Common myeloid progenitor, CD34-positive (primary cell): ENCODE measurements around the gene SPTBN1.
A peak's percentile ranks its signal among the peaks of the same experiment; 100 is the strongest.

Experiments used
- CTCF ChIA-PET: fragments of 350-600 bp; sonication (Branson Sonifier 250); formaldehyde crosslinking; loops from one replicate; lab custom pipeline; 2021; ENCODE audit warnings: antibody characterized with exemption; lab: Charles Lee
- POLR2A ChIA-PET: fragments of 350-600 bp; sonication (Branson Sonifier 250); formaldehyde crosslinking; loops from one replicate; lab custom pipeline; 2021; ENCODE audit warnings: antibody characterized with exemption; lab: Charles Lee
- DNase-seq, 3 donors: peaks; one replicate each; pipeline versions ENCODE4 v3.0.0 to v3.0.0-alpha.2; 2013
- H3K27ac ChIP-seq, 2 experiments: 1 replicate in 1 of 2; 2 replicates in 1 of 2; pipeline ENCODE4 v1.7.0; 2013; ENCODE audit warnings: inconsistent platforms in 2 of 2, low read length in 2 of 2, mild to moderate bottlenecking in 2 of 2, low read depth in 1 of 2, moderate library complexity in 1 of 2; ENCODE audit not compliant: severe bottlenecking in 2 of 2, insufficient read depth in 1 of 2, poor library complexity in 1 of 2
- H3K27me3 ChIP-seq, 5 experiments: replicated peaks in 2 of 5; 1 replicate in 3 of 5; 2 replicates in 2 of 5; pipeline versions ENCODE4 v1.6.1 to v1.7.0; 2013; ENCODE audit warnings: low read length in 4 of 5, mild to moderate bottlenecking in 2 of 5, moderate library complexity in 2 of 5, inconsistent platforms in 1 of 5; ENCODE audit not compliant: insufficient read depth in 5 of 5, control insufficient read depth in 4 of 5
- H3K36me3 ChIP-seq, 4 experiments: 1 replicate in 2 of 4; 2 replicates in 2 of 4; pipeline versions ENCODE4 v1.6.1 to v1.7.0; 2013; ENCODE audit warnings: low read length in 3 of 4, control low read depth in 1 of 4, mild to moderate bottlenecking in 1 of 4; ENCODE audit not compliant: control insufficient read depth in 4 of 4, insufficient read depth in 4 of 4
- H3K4me1 ChIP-seq, 4 experiments: 1 replicate in 3 of 4; 2 replicates in 1 of 4; pipeline versions ENCODE4 v1.6.1 to v1.7.1; 2013; ENCODE audit warnings: low read length in 3 of 4, mild to moderate bottlenecking in 3 of 4, control low read depth in 1 of 4, inconsistent platforms in 1 of 4, moderate library complexity in 1 of 4; ENCODE audit not compliant: control insufficient read depth in 4 of 4, insufficient read depth in 4 of 4; ENCODE audit errors: control extremely low read depth in 1 of 4
- H3K4me3 ChIP-seq, 7 experiments: 1 replicate in 4 of 7; 2 replicates in 3 of 7; pipeline versions ENCODE4 v1.5.1 to v1.7.0; 2013; ENCODE audit warnings: mild to moderate bottlenecking in 7 of 7, low read length in 6 of 7, moderate library complexity in 6 of 7, inconsistent platforms in 2 of 7, low read depth in 2 of 7, control low read depth in 1 of 7; ENCODE audit not compliant: insufficient read depth in 4 of 7, control insufficient read depth in 1 of 7; ENCODE audit errors: extremely low read depth in 1 of 7
- H3K9me3 ChIP-seq, 5 experiments: 1 replicate in 4 of 5; 2 replicates in 1 of 5; pipeline versions ENCODE4 v1.6.1 to v1.7.1; 2013; ENCODE audit warnings: low read length in 4 of 5, mild to moderate bottlenecking in 2 of 5, inconsistent platforms in 1 of 5, low read depth in 1 of 5, moderate library complexity in 1 of 5; ENCODE audit not compliant: control insufficient read depth in 4 of 5, insufficient read depth in 2 of 5; ENCODE audit errors: control extremely low read depth in 1 of 5
- WGBS: methylation state at CpG from one replicate; pipeline ENCODE4 v1.1.5; 2013; ENCODE audit not compliant: insufficient coverage; 5-methylcytosine and 5-hydroxymethylcytosine counted together

The SPTBN1 gene

DNA sequence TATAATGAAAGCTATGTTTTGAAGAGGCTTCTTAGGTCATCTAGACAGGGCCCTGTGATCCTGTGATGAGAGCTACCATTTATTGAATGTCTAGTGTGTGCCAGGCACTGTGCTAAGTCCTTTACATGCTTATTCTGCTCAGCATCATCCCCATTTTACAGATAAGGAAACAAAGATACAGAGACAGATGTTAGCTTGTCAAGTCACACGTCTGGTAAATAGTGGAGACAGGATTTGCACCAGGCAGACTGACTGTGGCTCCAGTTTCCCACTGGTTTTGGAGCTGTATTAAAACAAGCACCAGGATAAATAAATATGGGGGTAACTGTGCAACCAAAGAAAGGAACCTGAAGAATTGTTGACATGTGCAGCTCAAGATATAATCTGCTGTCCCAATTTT lies 248.1 kb downstream of the SPTBN1 start:
- DNase-seq = no peak
- ChIA-PET POLR2A (interaction anchor here (1.2 to 1.7 kb wide), 2 partner anchors 31 to 39 kb away, joined by 4 to 5 read pairs; no protein-coding TSS in a partner anchor), CTCF (interaction anchor here (0.8 to 5.5 kb wide), 27 partner anchors 11 to 892 kb away, joined by 3 to 52 read pairs (median 6); partner anchors contain the start of gene EML6)

DNA sequence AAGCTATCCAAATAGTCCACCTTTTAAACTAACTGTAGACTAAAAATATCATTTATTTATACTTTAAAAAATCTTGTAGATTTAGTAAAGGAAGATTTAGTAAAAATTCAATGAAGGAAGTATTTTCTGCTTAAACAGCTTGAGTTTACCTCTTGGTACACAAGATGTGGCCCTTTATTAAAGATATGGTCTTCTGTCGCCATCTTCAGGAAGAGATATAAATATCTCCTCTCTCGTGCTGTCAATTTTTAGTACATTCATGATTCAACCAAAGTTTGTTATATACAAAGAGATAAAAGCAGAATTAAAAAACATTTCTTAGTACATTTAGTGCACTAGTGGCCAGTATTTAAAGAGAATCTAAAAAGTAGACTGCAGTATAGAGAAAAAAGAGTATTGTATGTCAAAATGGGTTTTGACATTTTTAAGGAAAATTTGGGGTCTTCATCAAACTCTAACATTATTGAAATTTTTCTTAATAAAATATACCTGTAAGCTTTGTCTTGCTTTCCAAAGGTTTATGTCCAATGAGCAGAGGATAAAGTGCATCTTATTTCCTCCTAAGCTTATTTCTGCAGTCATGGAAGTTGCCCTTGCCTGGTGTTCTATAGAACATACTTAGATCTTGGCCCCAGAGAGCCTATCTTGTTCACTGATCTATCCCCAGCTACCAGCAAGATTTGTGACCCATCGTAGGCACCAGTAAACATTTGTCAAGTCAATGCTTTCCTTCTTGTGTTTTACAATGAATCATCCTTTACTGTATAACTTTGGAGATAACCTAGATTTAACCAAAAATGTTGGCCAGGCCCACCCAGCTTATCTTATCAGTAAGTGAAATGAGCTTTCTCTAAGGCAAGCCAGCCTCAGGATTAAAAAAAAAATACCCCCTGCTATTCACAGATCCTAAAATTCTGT lies 248.8 kb downstream of the SPTBN1 start:
- no peaks in the 10 kb centered on the region for H3K9me3 ChIP-seq
- WGBS = 0% methylated on average over 1 of the region's 3 CpGs
- peak; percentile 69 to 86 (median 83) for DNase-seq

More for the DNA sequence above, 248.1 kb downstream of the SPTBN1 start:
- WGBS = 100% methylated on average over 1 of the region's 1 CpG
- Histone ChIP-seq H3K27ac (no peak overlapping the region), H3K36me3 (no peaks in the 10 kb centered on the region), H3K4me1 (peaks cover 0 to 9% (median 8%) of the 10 kb centered on the region in 4 experiments), H3K9me3 (no peaks in the 10 kb centered on the region), H3K4me3 (no peak overlapping the region), H3K27me3 (peaks cover 0 to 5% (median 0%) of the 10 kb centered on the region in 5 experiments)

DNA sequence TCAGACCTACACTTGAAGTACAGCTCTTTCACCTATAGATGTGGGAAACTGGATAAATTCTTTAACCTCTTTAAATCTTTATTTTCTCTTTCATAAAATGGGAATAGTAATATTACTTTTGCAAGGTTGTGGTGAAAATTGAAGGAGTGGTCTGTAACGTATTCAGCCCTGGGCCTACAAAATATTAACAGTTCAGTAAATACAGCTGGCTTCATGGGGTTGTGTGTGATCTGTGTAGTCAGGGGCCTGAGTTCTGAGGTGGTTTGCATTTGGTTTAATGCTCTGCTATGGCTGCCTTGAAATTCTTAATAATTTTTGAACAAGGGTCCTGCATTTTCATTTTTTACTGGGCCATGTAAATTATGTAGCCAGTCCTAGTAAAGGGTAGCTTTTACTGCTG lies 250.5 kb downstream of the SPTBN1 start:
- WGBS = no CpG with 5 or more reads among the region's 1 CpG
- Histone ChIP-seq H3K4me1 (peaks cover 0 to 14% (median 11%) of the 10 kb centered on the region in 4 experiments), H3K4me3 (no peak overlapping the region), H3K36me3 (no peaks in the 10 kb centered on the region), H3K27ac (no peak overlapping the region), H3K27me3 (peaks cover 0 to 11% (median 0%) of the 10 kb centered on the region in 5 experiments), H3K9me3 (no peaks in the 10 kb centered on the region)
- no peak for DNase-seq
- CTCF ChIA-PET = interaction anchor here (0.6 to 5.5 kb wide), 12 partner anchors 9 to 600 kb away, joined by 3 to 47 read pairs (median 4); no protein-coding TSS in a partner anchor
- POLR2A ChIA-PET = no interaction called here

More for the DNA sequence above, 248.8 kb downstream of the SPTBN1 start:
- H3K4me3 ChIP-seq = no peak overlapping the region
- ChIA-PET POLR2A (interaction anchor here (1.2 to 1.7 kb wide), 2 partner anchors 32 to 40 kb away, joined by 4 to 5 read pairs; no protein-coding TSS in a partner anchor), CTCF (interaction anchor here (0.8 to 5.5 kb wide), 31 partner anchors 11 to 893 kb away, joined by 3 to 52 read pairs (median 6); partner anchors contain the start of gene EML6)
- H3K36me3 ChIP-seq = no peaks in the 10 kb centered on the region
- no peak overlapping the region for H3K27ac ChIP-seq
- H3K27me3 ChIP-seq = peaks cover 0 to 11% (median 0%) of the 10 kb centered on the region in 5 experiments
- peaks cover 0 to 14% (median 11%) of the 10 kb centered on the region in 4 experiments for H3K4me1 ChIP-seq

DNA sequence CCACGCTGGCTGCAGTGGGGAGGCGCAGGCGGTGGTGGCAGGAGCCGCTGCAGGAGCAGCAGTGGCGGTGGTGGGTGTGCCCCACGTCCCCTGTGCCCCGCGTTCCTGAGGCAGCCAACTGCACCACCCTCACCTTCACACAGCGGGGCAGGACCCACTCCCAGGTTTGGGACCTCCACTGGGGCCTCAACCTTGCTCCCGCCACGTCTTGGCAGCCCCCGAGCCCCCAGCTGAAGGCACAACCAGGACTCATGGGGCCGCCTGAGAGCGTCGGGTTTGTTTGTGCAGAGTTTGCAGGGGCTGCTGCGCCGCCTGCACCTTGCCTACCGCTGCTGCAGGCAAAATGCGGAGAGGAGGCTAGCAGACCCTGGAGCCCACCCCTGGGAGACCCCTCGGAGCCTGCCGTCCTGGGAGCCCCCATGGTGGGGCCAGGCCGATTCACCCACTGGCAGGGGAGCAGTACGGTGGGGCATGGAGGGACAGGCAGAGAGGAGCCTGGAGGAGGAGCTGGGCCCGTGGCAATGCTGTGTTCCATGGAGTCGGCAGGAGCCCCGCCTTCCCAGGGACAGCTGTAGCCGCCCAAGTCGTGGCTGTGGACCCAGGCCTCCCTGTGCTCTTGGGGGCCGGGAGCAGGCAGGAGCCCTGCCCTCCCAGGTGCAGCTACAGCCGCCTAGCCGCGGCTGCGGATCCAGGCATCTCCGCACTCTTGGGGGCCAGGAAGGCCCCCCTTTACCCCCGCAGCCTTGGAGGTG lies 252.6 kb downstream of the SPTBN1 start:
- Histone ChIP-seq H3K27me3 (peaks cover 0 to 11% (median 0%) of the 10 kb centered on the region in 5 experiments), H3K36me3 (no peaks in the 10 kb centered on the region), H3K4me1 (peaks cover 0 to 14% (median 11%) of the 10 kb centered on the region in 4 experiments), H3K9me3 (no peaks in the 10 kb centered on the region), H3K27ac (no peak overlapping the region), H3K4me3 (peak overlapping the region; percentile 48 to 85 (median 68))
- peak in 2 of 3 donors; percentile 42 to 61 for DNase-seq
- ChIA-PET CTCF (interaction anchor here (0.8 to 4.7 kb wide), 10 partner anchors 12 to 170 kb away, joined by 3 to 32 read pairs (median 3); no protein-coding TSS in a partner anchor), POLR2A (no interaction called here)
- WGBS = 9% methylated on average over 29 of the region's 35 CpGs

DNA sequence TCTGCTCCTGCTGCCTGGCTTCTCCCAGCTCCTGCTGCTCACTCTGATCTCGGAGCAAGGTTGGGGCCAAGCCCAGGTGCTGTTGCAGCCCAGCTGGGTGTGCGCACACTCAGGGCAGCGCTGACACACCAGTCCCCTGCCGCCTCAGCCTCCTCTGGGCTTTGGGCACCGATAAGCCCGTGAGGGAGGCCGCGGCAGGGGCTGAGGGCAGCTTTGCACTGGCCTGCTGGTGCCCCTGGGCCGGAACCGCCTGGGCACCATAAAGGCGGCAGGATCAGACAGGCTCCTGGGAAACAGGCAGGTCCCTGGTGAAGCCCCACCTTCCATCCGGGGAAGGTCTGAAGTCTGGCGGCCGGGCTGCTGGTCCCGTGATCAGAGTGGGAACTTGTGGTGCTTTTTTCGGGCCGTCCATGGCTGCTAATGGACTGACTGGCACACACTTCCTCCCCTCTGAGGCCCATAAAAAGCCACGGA lies 253.2 kb downstream of the SPTBN1 start:
- POLR2A ChIA-PET = no interaction called here
- Histone ChIP-seq H3K9me3 (no peaks in the 10 kb centered on the region), H3K27me3 (peaks cover 0 to 11% (median 0%) of the 10 kb centered on the region in 5 experiments), H3K4me3 (peak overlapping the region; percentile 48 to 85 (median 68)), H3K36me3 (no peaks in the 10 kb centered on the region), H3K4me1 (peaks cover 0 to 14% (median 11%) of the 10 kb centered on the region in 4 experiments), H3K27ac (no peak overlapping the region)
- WGBS = 18% methylated on average over 16 of the region's 18 CpGs
- DNase-seq = peak in 1 of 3 donors; percentile 33
- CTCF ChIA-PET = interaction anchor here (0.8 to 4.7 kb wide), 9 partner anchors 11 to 169 kb away, joined by 3 to 32 read pairs (median 3); no protein-coding TSS in a partner anchor

DNA sequence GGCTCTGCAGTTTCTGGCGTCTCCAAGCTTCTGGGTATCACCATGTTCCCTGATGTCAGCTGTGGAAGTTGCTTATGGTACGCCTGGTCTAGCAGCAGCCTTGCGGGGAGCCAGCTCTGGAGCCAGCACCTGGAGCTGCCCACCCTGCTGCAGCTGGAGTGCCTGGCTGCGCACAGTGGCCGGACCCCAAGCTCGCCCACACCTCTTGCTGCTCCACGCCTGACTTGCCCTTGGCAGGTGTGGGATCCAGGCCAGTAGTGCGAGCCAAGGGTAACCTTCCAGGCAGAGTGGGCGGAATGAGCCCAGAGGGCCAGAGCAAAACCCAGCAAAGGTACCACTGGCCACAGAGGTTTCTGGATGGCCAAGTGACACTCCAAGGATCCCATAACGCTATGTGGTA lies 254.1 kb downstream of the SPTBN1 start:
- Histone ChIP-seq H3K9me3 (no peaks in the 10 kb centered on the region), H3K4me3 (no peak overlapping the region), H3K4me1 (peaks cover 0 to 14% (median 11%) of the 10 kb centered on the region in 4 experiments), H3K27me3 (peaks cover 0 to 11% (median 0%) of the 10 kb centered on the region in 5 experiments), H3K27ac (no peak overlapping the region), H3K36me3 (no peaks in the 10 kb centered on the region)
- WGBS = 81% methylated on average over 7 of the region's 10 CpGs
- CTCF ChIA-PET = interaction anchor here (0.9 to 4.7 kb wide), 6 partner anchors 10 to 169 kb away, joined by 3 to 32 read pairs (median 5); no protein-coding TSS in a partner anchor
- no peak for DNase-seq
- POLR2A ChIA-PET = interaction anchor here (0.6 kb wide), 1 partner anchor 25 kb away, joined by 3 read pairs; no protein-coding TSS in a partner anchor
